DMS153 treated with DMSO at 0.1 percent for 48 hours (cell line): ENCODE measurements around the gene PLOD2.

Source experiments
- DNase-seq: peaks from one replicate; lab custom pipeline; 2025; ENCODE audit not compliant: unreplicated experiment; lab: John Stamatoyannopoulos, UW

PLOD2 gene

GRCh38 chr3:146100825-146101444 is 60.0 kb downstream of the PLOD2 start:
- DNase-seq: no peak

- DNase-seq: no peak
Observed at GRCh38 chr3:146100180-146100579, 60.8 kb downstream of the PLOD2 start.

- no peak for DNase-seq
Observed at GRCh38 chr3:146099316-146099715, 61.7 kb downstream of the PLOD2 start.

- no peak for DNase-seq
Observed at GRCh38 chr3:146093896-146094295, 67.1 kb downstream of the PLOD2 start.

- no peak for DNase-seq
Observed at GRCh38 chr3:146092230-146092629, 68.8 kb downstream of the PLOD2 start.

GRCh38 chr3:146091397-146091796 is 69.6 kb downstream of the PLOD2 start:
- DNase-seq: no peak

GRCh38 chr3:146090521-146090920 is 70.5 kb downstream of the PLOD2 start:
- DNase-seq: no peak

GRCh38 chr3:146088840-146089239 is 72.1 kb downstream of the PLOD2 start:
- DNase-seq: no peak

- DNase-seq: no peak
Observed at GRCh38 chr3:146087116-146087515, 73.9 kb downstream of the PLOD2 start.

- DNase-seq: no peak
Observed at GRCh38 chr3:146086211-146086610, 74.8 kb downstream of the PLOD2 start.

- DNase-seq: no peak
Observed at GRCh38 chr3:146085678-146086077, 75.3 kb downstream of the PLOD2 start.

- no peak for DNase-seq
Observed at GRCh38 chr3:146080578-146080977, 80.4 kb downstream of the PLOD2 start.

GRCh38 chr3:146078031-146078430 is 83.0 kb downstream of the PLOD2 start:
- DNase-seq: no peak

- DNase-seq: no peak
Observed at GRCh38 chr3:146077181-146077580, 83.8 kb downstream of the PLOD2 start.

GRCh38 chr3:146072824-146073223 is 88.2 kb downstream of the PLOD2 start:
- DNase-seq: no peak

GRCh38 chr3:146072061-146072460 is 88.9 kb downstream of the PLOD2 start:
- DNase-seq: no peak

GRCh38 chr3:146071632-146072031 is 89.4 kb downstream of the PLOD2 start:
- no peak for DNase-seq

- DNase-seq: no peak
Observed at GRCh38 chr3:146067048-146067447, 93.9 kb downstream of the PLOD2 start.

- peak; percentile 36 for DNase-seq
Observed at GRCh38 chr3:146065573-146066006, 95.4 kb downstream of the PLOD2 start.

GRCh38 chr3:146058241-146058640 is 102.7 kb downstream of the PLOD2 start:
- no peak for DNase-seq

- no peak for DNase-seq
Observed at GRCh38 chr3:146052791-146053310, 108.1 kb downstream of the PLOD2 start.

GRCh38 chr3:146052056-146052790 is 108.8 kb downstream of the PLOD2 start:
- DNase-seq: no peak
